HCT116 (cell line): ENCODE data around the gene B4GALNT4. TPM values are rescaled to one million over a fixed set of nuclear protein-coding genes. Genes with fewer than 3 reads are reported as not detected.

Source experiments
- ATAC-seq: fragments of 200-7000 bp; cut with Tn5 transposase; 2 replicates; pipeline ENCODE4 v1.9.1; 2020; ENCODE audit warnings: mild to moderate bottlenecking, moderate library complexity
- BruUV-seq: library from RNA; stranded (reverse); fragments of 400-500 nt; replicated peaks from 2 replicates; lab custom pipeline; 2021; lab: Mats Ljungman, UMichigan
- CTCF ChIA-PET: fragments of 300-600 bp; sonication (Branson Sonifier 250); formaldehyde crosslinking; loops from one replicate; lab custom pipeline; 2021; ENCODE audit warnings: antibody characterized with exemption; lab: Charles Lee
- POLR2A ChIA-PET: fragments of 300-600, 350-600 bp; sonication (Branson Sonifier 250); formaldehyde crosslinking; loops from one replicate; lab custom pipeline; 2021; ENCODE audit warnings: antibody characterized with exemption; lab: Charles Lee
- RAD21 ChIA-PET, 2 experiments: fragments of 300-600 bp; sonication (Branson Sonifier 250); formaldehyde crosslinking; loops; one replicate each; lab custom pipeline; 2023; ENCODE audit warnings: low total read pairs in 2 of 2; ENCODE audit not compliant: uncharacterized antibody in 2 of 2, unreplicated experiment in 2 of 2, low non-redundant PET in 1 of 2; lab: Charles Lee
- DNase-seq: peaks from one replicate; pipeline ENCODE4 v3.0.0-alpha.2; 2010; ENCODE audit warnings: low read depth, low spot score
- H2AFZ ChIP-seq: fragments of 200-600 bp; shearing (Covaris generic), sonication (generic); 2 replicates; pipeline ENCODE4 v1.6.1; 2017; ENCODE audit warnings: low read depth, mixed run types, mixed read lengths, antibody characterized with exemption, low read length; ENCODE audit not compliant: poor library complexity, severe bottlenecking
- H3K27ac ChIP-seq: 2 replicates; pipeline ENCODE4 v1.5.1; 2012; ENCODE audit warnings: low read depth, low read length
- H3K27me3 ChIP-seq: fragments of 200-600 bp; sonication (generic); 2 replicates; pipeline ENCODE4 v1.6.1; 2016; ENCODE audit warnings: mixed run types, low read length, mixed read lengths; ENCODE audit not compliant: insufficient read depth
- H3K36me3 ChIP-seq, 2 experiments: fragments of 200-500 bp in 1 of 2; fragments of 200-600 bp in 1 of 2; sonication (Bioruptor generic) in 1 of 2; sonication (generic) in 1 of 2; 2 replicates each; pipeline versions ENCODE4 v1.5.1 to v1.6.1; 2014 to 2016; ENCODE audit warnings: low read length in 2 of 2, inconsistent platforms in 1 of 2, mixed read lengths in 1 of 2, mixed run types in 1 of 2; ENCODE audit not compliant: insufficient read depth in 2 of 2, control insufficient read depth in 1 of 2
- H3K4me1 ChIP-seq, 2 experiments: fragments of 200-600 bp in 1 of 2; sonication (generic) in 1 of 2; 2 replicates each; pipeline versions ENCODE4 v1.5.1 to v1.6.1; 2012 to 2017; ENCODE audit warnings: low read length in 2 of 2, inconsistent platforms in 1 of 2, mild to moderate bottlenecking in 1 of 2, mixed read lengths in 1 of 2, mixed run types in 1 of 2, moderate library complexity in 1 of 2; ENCODE audit not compliant: insufficient read depth in 2 of 2, control insufficient read depth in 1 of 2
- H3K4me2 ChIP-seq: fragments of 200-600 bp; sonication (generic); 2 replicates; pipeline ENCODE4 v1.6.1; 2017; ENCODE audit warnings: mixed run types, low read length, mixed read lengths
- H3K4me3 ChIP-seq, 2 experiments: fragments of 200-600 bp in 1 of 2; sonication (generic) in 1 of 2; replicated peaks in 1 of 2; 2 replicates each; pipeline ENCODE4 v1.5.1; 2011 to 2016; ENCODE audit warnings: low read length in 2 of 2, control low read depth in 1 of 2, low read depth in 1 of 2, mild to moderate bottlenecking in 1 of 2, mixed read lengths in 1 of 2, mixed run types in 1 of 2
- H3K79me2 ChIP-seq: fragments of 200-600 bp; sonication (generic); 2 replicates; pipeline ENCODE4 v1.6.1; 2017; ENCODE audit warnings: mild to moderate bottlenecking, mixed run types, low read length, moderate library complexity, mixed read lengths; ENCODE audit not compliant: insufficient read depth
- H3K9ac ChIP-seq: fragments of 200-600 bp; sonication (generic); 2 replicates; pipeline ENCODE4 v1.6.1; 2016; ENCODE audit warnings: low read length, mixed read lengths
- H3K9me2 ChIP-seq: fragments of 200-600 bp; sonication (generic), shearing (Covaris generic); 2 replicates; pipeline ENCODE4 v1.6.1; 2017; ENCODE audit warnings: mixed run types, mild to moderate bottlenecking, moderate library complexity; ENCODE audit not compliant: insufficient read depth
- H3K9me3 ChIP-seq, 2 experiments: fragments of 200-500 bp in 1 of 2; fragments of 200-600 bp in 1 of 2; sonication (Bioruptor generic) in 1 of 2; sonication (generic) in 1 of 2; 2 replicates each; pipeline ENCODE4 v1.6.1; 2014 to 2017; ENCODE audit warnings: low read length in 2 of 2, mixed read lengths in 2 of 2, inconsistent platforms in 1 of 2, low read depth in 1 of 2, mild to moderate bottlenecking in 1 of 2, mixed run types in 1 of 2, moderate library complexity in 1 of 2; ENCODE audit not compliant: control insufficient read depth in 1 of 2, insufficient read depth in 1 of 2
- H4K20me1 ChIP-seq: fragments of 200-600 bp; sonication (generic), shearing (Covaris generic); 2 replicates; pipeline ENCODE4 v1.6.1; 2017; ENCODE audit warnings: mixed run types, mild to moderate bottlenecking, moderate library complexity; ENCODE audit not compliant: insufficient read depth
- CBX3 ChIP-seq: IDR thresholded peaks from 2 replicates; pipeline ENCODE4 v1.6.1; 2012; ENCODE audit warnings: low read depth
- CEBPB ChIP-seq: IDR thresholded peaks from 2 replicates; pipeline ENCODE4 v1.6.1; 2012; ENCODE audit warnings: low read depth
- FOSL1 ChIP-seq: IDR thresholded peaks from 2 replicates; pipeline ENCODE4 v1.6.1; 2012; ENCODE audit warnings: low read depth
- SIN3A ChIP-seq: IDR thresholded peaks from 2 replicates; pipeline ENCODE4 v1.6.1; 2012; ENCODE audit warnings: low read depth
- SP1 ChIP-seq: IDR thresholded peaks from 2 replicates; pipeline ENCODE4 v1.6.1; 2012; ENCODE audit warnings: low read depth
- intact Hi-C: fragments of 100-400 bp; cut with micrococcal nuclease; formaldehyde crosslinking; loops from 2 replicates; pipeline ENCODE4 v1.10.0; 2022
- total RNA-seq: library from RNA; stranded (reverse); gene quantifications from one replicate; pipeline ENCODE4 v1.2.1, GENCODE V29; 2021; ENCODE audit not compliant: unreplicated experiment
- TF ChIP-seq, protein P1 (sequence below): IDR thresholded peaks from 2 replicates; pipeline ENCODE4 v1.6.1; 2011; ENCODE audit warnings: mild to moderate bottlenecking, low read length, moderate library complexity; ENCODE audit not compliant: insufficient replicate concordance; ENCODE audit errors: extremely low read depth
- TF ChIP-seq, protein P2 (sequence below), 3 experiments: fragments of 200-600 bp in 1 of 3; sonication (generic) in 1 of 3; IDR thresholded peaks in 2 of 3; conservative IDR thresholded peaks in 1 of 3; 2 replicates each; pipeline ENCODE4 v1.5.1; 2012 to 2017; ENCODE audit warnings: low read depth in 2 of 3, low read length in 2 of 3, antibody characterized with exemption in 1 of 3, borderline replicate concordance in 1 of 3, control low read depth in 1 of 3, mild to moderate bottlenecking in 1 of 3, mixed read lengths in 1 of 3, mixed run types in 1 of 3, moderate library complexity in 1 of 3; ENCODE audit not compliant: insufficient read depth in 1 of 3

Gene B4GALNT4
- total RNA-seq, 1 experiment from 2014 or later: 54.3 TPM

DNA sequence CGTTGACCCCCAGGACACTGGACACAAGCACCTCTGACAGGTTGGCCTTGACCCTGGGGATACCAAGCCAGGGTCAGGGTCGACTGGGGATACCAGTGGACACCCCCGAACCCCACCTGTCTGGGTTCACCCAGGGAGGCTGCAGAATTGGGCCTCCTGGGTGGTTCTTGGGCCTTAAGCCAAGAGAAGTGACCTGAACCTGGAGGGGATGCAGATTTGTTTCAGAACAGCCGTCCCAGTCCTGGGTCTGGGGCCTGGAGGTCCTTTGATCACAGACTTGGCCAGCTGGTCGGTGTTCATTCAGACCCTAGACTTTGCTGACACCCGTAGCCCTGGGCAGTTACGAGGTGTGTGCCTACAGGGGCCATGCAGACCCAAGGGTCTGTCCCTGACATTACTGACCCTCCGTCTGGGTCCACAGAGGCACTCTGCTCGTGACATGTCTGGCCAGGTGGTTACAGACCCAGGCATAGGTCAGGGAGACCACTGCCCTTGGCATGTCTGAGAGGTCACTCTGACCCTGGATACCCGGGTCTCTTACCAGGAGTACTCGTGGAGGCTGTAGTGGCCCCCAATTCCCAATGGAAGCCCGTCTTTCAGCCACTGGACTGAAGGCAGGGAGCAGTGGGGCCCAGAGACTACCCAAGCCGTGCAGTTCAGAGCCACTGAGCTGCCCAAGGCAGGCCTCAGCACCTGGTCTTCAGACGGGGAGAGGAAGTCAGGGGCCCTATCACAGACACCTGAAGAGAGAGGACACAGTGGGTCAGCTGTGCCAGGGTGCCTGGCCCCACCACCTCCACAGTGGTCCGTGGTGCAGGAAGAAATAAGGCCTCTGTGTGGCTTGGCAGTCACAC is 39.1 kb downstream of the B4GALNT4 start (continued):
- TF ChIP-seq SIN3A (no peak), SP1 (no peak)

DNA sequence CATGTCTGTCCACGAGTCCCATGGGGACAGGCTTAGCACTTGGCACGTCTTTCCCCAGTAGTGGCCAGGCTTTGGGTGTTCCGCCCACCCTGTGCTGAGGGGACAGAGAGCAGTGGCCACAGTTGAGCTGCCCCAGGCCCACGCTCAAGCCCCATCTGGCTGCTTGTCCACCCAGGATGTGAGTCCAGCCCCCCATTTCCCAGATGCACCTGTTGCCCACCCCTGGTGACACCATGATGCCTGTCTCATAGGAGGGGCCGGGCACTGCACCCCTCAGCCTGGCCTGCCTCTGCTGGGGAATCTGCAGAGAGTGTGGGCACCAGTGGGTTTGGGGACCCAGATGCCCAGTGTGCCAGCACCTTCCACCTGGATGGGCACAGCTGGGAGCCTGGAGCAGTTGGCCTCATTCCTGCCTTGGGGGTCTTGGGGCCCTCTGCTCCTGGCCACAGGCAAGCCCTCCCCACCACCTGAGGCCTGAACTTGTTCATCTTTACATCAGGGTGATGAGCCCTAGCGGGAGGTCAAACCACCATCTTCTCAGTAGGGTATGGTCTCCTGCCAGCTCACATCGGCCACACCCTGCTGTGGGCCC is 39.8 kb downstream of the B4GALNT4 start:
- Histone ChIP-seq H3K4me1 (peaks cover 14 to 42% of the 10 kb centered on the region in 2 experiments), H3K4me3 (no peak overlapping the region), H2AFZ (no peak overlapping the region), H3K27ac (no peak overlapping the region), H3K9me2 (no peaks in the 10 kb centered on the region), H3K9ac (no peak overlapping the region), H3K4me2 (no peak overlapping the region)
- intact Hi-C loops: loop anchor here (5.0 kb wide), 1 partner anchor 38 kb away; no protein-coding TSS in a partner anchor
- no TSS peak for BruUV-seq
- TF ChIP-seq CEBPB (no peak), CBX3 (no peak), FOSL1 (no peak)
- TF ChIP-seq, protein P1, sequence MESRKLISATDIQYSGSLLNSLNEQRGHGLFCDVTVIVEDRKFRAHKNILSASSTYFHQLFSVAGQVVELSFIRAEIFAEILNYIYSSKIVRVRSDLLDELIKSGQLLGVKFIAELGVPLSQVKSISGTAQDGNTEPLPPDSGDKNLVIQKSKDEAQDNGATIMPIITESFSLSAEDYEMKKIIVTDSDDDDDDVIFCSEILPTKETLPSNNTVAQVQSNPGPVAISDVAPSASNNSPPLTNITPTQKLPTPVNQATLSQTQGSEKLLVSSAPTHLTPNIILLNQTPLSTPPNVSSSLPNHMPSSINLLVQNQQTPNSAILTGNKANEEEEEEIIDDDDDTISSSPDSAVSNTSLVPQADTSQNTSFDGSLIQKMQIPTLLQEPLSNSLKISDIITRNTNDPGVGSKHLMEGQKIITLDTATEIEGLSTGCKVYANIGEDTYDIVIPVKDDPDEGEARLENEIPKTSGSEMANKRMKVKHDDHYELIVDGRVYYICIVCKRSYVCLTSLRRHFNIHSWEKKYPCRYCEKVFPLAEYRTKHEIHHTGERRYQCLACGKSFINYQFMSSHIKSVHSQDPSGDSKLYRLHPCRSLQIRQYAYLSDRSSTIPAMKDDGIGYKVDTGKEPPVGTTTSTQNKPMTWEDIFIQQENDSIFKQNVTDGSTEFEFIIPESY: no peak
- TF ChIP-seq, protein P2, sequence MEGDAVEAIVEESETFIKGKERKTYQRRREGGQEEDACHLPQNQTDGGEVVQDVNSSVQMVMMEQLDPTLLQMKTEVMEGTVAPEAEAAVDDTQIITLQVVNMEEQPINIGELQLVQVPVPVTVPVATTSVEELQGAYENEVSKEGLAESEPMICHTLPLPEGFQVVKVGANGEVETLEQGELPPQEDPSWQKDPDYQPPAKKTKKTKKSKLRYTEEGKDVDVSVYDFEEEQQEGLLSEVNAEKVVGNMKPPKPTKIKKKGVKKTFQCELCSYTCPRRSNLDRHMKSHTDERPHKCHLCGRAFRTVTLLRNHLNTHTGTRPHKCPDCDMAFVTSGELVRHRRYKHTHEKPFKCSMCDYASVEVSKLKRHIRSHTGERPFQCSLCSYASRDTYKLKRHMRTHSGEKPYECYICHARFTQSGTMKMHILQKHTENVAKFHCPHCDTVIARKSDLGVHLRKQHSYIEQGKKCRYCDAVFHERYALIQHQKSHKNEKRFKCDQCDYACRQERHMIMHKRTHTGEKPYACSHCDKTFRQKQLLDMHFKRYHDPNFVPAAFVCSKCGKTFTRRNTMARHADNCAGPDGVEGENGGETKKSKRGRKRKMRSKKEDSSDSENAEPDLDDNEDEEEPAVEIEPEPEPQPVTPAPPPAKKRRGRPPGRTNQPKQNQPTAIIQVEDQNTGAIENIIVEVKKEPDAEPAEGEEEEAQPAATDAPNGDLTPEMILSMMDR (IDR thresholded peaks at IDR 0.05 in 2 of 3, conservative IDR thresholded peaks at IDR 0.05 in 1 of 3; ENCODE audit: borderline replicate concordance in 1 of 3, insufficient read depth in 1 of 3, low read depth in 2 of 3, low read length in 2 of 3): no peak
- TF ChIP-seq, all 23 proteins: peak for 0
- Histone ChIP-seq H3K9me3 (no peaks in the 10 kb centered on the region), H4K20me1 (no peaks in the 10 kb centered on the region), H3K36me3 (peaks cover 0 to 2% of the 10 kb centered on the region in 2 experiments; a peak in 2 of 4 replicates), H3K79me2 (no peaks in the 10 kb centered on the region), H3K27me3 (no peaks in the 10 kb centered on the region)
- DNase-seq (no peak), ATAC-seq (no peak)
- POLR2A ChIA-PET: no interaction called here
- CTCF ChIA-PET: no interaction called here
- RAD21 ChIA-PET: no interaction called here
